ENCODE results near the gene NOS2.
"Not testable (repeated sequence)": the region's sequence is repeated elsewhere in the genome, so short reads cannot be mapped to it uniquely, and the experiment has no call there.

The NOS2 gene

DNA sequence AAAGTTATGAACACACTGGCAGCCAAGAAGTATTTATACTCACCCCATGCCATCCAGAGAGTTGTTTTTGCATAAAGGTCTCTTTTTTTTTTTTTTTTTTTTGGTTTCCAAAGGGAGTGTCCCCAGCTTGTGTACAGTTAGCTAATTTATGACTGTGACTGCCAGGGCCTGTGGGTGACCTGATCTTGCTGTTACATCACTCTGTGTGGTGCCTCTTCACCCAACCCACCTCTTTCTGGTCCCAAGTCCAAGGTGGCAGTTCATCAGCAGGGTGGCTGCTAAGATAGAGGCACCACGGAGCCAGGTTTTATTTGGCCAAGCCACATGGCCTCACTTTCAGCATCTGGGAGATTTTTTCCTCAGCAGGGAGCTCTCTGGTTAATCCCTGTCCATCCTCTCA lies at the start of gene NOS2:
TSS of gene NOS2 (minus strand) at position 8 of the 400 bp plus-strand sequence. CDS start 1,720 bp downstream, outside the sequence.
- no peak within 1 kb of the TSS for H3K27ac ChIP-seq
- no peak for DNase-seq (ENCODE audit: low read depth, low spot score)

- DNase-seq (ENCODE audit: low read depth, low spot score), result no peak
- no peak overlapping the region for H3K27ac ChIP-seq
These were observed 49.3 kb upstream of the NOS2 start for GRCh38 chr17:27849474-27850185.

- DNase-seq (ENCODE audit: low read depth, low spot score), result no peak
These were observed 48.6 kb upstream of the NOS2 start for GRCh38 chr17:27848931-27849330.

GRCh38 chr17:27846808-27847307 lies 46.5 kb upstream of the NOS2 start:
- H3K27ac ChIP-seq; DNase-seq (ENCODE audit: low read depth, low spot score): not testable (repeated sequence)

More at GRCh38 chr17:27848931-27849330, 48.6 kb upstream of the NOS2 start:
- no peak overlapping the region for H3K27ac ChIP-seq

DNA sequence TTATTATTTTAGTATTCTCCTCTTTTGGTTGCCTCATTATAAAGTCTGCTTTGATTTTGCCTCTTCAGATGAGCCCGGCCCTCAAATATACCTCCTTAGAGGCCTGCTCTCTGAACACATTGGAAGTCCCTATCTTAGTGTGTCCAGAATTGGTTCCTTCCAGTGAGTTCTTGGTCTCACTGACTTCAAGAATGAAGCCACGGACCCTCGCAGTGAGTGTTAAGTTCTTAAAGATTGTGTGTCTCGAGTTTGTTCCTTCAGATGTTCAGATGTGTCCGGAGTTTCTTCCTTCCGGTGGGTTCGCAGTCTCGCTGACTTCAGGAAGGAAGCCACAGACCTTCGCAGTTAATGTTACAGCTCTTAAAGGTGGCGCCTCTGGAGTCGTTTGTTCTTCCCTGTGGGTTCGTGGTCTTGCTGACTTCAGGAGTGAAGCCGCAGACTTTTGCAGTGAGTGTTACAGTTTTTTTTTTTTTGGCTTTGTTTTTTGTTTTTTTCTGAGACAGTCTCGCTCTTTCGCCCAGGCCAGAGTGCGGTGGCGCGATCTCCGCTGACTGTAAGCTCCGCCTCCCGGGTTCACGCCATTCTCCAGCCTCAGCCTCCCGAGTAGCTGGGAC lies 45.8 kb upstream of the NOS2 start:
- no peak for DNase-seq (ENCODE audit: low read depth, low spot score)
- no peak overlapping the region for H3K27ac ChIP-seq

DNA sequence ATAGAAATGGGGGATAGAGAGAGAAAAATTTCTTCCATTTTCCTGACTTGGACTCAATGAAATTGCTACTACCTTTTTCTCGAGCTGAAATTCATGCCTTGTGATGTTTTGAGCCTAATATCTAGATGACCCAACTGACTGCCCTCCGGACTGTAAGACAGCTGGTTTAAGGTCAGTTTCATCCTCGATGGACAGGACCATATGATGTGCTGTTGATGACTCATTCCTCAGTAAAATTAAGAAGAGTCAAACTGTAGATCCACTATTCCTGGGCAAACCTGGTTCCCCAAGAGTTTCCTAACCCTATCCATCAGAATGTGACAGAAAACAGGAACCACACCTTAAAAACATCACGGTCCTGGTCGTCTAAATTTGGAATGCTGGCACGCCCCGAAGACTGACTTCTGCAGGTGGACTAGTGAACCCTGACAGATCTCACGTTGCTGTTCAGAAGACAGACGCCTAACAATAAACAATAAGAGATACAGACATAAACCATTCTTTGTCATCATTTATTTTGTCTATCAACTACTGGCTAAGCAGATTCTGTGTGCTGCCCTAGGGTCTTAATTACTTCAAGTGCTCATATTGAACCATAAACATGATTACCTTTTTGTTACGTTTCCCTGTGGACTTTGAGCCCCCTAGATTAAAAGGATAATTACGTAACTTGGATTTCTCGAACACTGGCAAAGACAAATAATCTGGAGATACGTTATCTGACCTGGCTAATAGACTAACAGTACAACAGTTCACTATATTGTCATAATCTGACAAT lies 45.1 kb upstream of the NOS2 start:
- H3K27ac ChIP-seq, result no peak overlapping the region

DNA sequence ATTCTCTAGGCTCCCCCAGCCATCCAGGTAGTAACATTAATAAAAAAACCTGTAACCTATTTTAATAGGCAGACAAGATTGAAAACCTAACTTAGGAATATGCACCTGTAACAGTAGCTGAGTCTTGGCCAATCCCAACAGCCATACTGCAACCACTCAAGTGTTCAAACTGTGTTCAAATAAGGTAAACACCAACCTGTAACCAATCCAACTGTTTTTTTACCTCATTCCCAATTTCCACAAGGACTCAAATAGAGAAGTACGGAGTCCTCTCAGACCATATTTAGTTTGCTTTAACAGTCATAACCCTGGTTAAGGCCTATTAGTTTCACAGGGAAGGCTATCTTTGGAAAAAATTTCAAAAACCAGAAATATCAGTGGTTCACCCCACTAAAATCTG lies 40.4 kb upstream of the NOS2 start:
- DNase-seq (ENCODE audit: low read depth, low spot score), result no peak
- H3K27ac ChIP-seq, result no peak overlapping the region

More for the DNA sequence above, 45.1 kb upstream of the NOS2 start:
- no peak for DNase-seq (ENCODE audit: low read depth, low spot score)

DNA sequence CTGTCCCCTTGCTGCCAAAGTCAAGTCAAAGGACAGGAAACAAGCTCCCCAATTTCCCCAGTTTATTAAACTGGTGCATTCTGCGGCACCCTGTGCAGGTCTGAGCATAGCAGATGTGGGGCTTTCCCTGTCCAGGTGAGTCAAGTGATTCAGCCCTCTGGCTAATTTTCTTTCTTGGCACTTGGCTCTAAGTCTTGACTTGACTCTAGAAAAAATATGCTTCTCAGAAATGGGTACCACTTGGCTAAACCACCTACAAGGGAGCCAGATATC lies 40.0 kb upstream of the NOS2 start:
- H3K27ac ChIP-seq; DNase-seq (ENCODE audit: low read depth, low spot score): not testable (repeated sequence)

GRCh38 chr17:27839571-27840405 lies 39.5 kb upstream of the NOS2 start:
- not testable (repeated sequence) for DNase-seq (ENCODE audit: low read depth, low spot score)

GRCh38 chr17:27838607-27839006 lies 38.3 kb upstream of the NOS2 start:
- H3K27ac ChIP-seq; DNase-seq (ENCODE audit: low read depth, low spot score): not testable (repeated sequence)

More at GRCh38 chr17:27839571-27840405, 39.5 kb upstream of the NOS2 start:
- H3K27ac ChIP-seq, result not testable (repeated sequence)

- H3K27ac ChIP-seq; DNase-seq (ENCODE audit: low read depth, low spot score): not testable (repeated sequence)
These were observed 37.4 kb upstream of the NOS2 start for GRCh38 chr17:27837769-27838168.

DNA sequence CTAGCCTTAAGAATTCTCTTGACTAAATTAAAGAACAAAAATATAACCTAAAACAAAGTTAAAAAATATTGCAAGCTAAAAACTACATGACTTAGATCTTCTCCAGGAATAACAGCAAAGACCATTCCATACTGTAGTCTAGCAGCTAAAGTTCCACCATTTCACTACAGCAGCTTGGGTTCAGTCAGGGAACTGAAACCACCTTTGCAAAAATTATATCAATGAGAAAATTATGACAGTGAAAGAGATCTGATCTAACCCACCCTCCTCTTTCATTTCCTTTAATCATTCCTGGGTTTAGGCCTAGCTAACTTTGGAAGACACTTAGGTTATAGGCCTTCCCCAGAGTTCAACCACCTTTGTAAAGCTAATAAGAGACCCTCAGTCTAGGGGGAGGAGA lies 36.3 kb upstream of the NOS2 start:
- DNase-seq (ENCODE audit: low read depth, low spot score), result no peak

GRCh38 chr17:27834571-27834970 lies 34.2 kb upstream of the NOS2 start:
- peak; percentile 26 for DNase-seq (ENCODE audit: low read depth, low spot score)
- no peak overlapping the region for H3K27ac ChIP-seq

More for the DNA sequence above, 36.3 kb upstream of the NOS2 start:
- no peak overlapping the region for H3K27ac ChIP-seq

DNA sequence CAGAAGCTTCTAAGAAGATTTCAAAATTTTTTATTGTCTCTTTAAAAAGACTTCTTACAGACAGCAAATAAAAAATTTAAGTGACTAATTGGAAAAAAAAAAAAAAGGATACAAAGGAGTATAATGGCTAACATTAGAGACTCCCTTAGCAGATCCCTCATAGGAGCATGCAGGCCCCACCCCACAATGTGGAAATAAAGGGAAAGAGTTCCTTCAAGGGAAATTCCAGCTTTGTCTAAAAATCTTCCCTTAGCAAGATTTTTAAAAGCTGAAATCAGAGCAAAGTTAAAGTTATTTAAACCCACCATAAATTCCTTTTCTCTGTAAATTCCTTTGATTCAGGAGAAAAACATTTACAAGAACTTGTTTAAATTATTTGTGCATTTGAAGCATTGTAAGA lies 32.5 kb upstream of the NOS2 start:
- H3K27ac ChIP-seq, result no peak overlapping the region
- no peak for DNase-seq (ENCODE audit: low read depth, low spot score)

GRCh38 chr17:27829888-27830287 lies 29.6 kb upstream of the NOS2 start:
- H3K27ac ChIP-seq; DNase-seq (ENCODE audit: low read depth, low spot score): not testable (repeated sequence)

DNA sequence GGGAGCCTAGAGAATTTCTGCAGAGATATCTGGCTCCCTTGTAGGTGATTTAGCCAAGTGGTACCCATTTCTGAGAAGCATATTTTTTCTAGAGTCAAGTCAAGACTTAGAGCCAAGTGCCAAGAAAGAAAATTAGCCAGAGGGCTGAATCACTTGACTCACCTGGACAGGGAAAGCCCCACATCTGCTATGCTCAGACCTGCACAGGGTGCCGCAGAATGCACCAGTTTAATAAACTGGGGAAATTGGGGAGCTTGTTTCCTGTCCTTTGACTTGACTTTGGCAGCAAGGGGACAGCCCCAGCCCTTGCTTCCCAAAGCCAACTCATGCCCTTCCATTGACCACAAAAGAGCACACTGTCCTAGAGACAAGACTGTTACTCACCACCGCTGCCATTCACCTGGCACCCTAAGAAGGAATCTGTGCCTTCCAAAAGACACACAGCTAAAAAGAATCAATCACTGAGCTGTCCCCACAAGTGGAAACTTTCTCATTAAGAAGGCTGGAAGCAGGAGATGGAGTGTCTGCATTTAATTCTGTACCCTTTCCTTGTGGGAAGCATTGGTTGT lies 28.9 kb upstream of the NOS2 start:
- DNase-seq (ENCODE audit: low read depth, low spot score); H3K27ac ChIP-seq: not testable (repeated sequence)

- H3K27ac ChIP-seq, result no peak overlapping the region
- no peak for DNase-seq (ENCODE audit: low read depth, low spot score)
These were observed 25.1 kb upstream of the NOS2 start for GRCh38 chr17:27825459-27825858.

DNA sequence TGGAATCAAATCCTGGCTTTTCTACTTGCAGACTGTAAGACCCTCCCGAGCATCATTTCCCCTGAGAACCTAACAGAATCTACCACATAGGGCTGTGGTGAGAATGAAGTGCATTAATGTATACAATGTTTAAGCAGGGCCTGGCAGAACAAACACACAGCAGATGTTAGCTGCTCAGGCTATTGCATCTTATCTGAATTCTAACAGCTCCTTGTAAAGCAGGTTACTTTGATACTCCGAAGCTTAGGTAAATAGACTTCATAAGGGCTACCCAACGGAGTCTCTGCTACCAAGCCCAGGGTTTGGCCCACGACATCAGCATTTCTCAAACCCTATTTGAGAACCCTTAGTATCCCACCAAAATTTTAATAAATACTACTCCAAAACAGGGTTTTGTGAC lies 24.4 kb upstream of the NOS2 start:
- H3K27ac ChIP-seq, result no peak overlapping the region
- no peak for DNase-seq (ENCODE audit: low read depth, low spot score)

DNA sequence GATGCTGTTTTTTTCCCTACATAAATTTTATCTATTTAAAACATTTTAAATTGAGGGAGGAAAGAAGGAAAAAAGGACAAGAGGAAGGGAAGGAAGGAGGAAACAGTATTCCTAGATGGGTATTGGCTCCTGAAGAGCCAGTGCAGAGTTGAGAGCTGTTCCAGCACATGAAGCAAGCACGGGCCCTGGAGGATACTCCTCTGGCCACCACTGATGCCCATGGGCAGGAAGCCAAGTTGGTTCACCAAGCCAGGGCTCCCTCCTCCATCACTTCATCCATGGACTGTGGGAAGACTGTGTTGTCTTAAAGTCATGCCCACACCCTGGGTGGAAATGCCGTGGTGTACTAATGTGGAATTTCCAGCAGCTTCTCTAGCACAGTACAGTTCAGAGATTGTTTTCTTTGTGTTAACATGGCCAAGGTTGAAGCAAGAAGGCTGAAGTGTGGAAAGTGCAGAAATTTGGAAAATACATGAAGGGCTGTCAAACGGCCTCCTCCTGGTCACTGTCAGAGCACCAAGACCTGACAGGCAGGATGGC lies 23.9 kb upstream of the NOS2 start:
- DNase-seq (ENCODE audit: low read depth, low spot score), result no peak
- H3K27ac ChIP-seq, result no peak overlapping the region

GRCh38 chr17:27822108-27822507 lies 21.8 kb upstream of the NOS2 start:
- not testable (repeated sequence) for H3K27ac ChIP-seq; DNase-seq (ENCODE audit: low read depth, low spot score)

Data from epithelial cell of prostate (primary cell).